Activated CD4-positive, alpha-beta T cell treated with anti-CD3 and anti-CD28 coated beads, Interleukin-2, amount 50 U/mL, for 24 hours (primary cell): Measurements from ENCODE around the gene USP14.
"Not testable (repeated sequence)": the region's sequence is repeated elsewhere in the genome, so short reads cannot be mapped to it uniquely, and the experiment has no call there.

Experiments
- DNase-seq, 2 donors: peaks; one replicate each; pipeline ENCODE4 v3.0.0-alpha.2; 2020; ENCODE audit warnings: low read depth in 1 of 2, low spot score in 1 of 2

The USP14 gene

GRCh38 chr18:158128-159036 is at the start of gene USP14:
USP14 (plus strand) TSS chr18:158557; CDS start chr18:158699, 142 bp downstream.
- peak; percentile 93 to 97 for DNase-seq

- not testable (repeated sequence) for DNase-seq
Measured at GRCh38 chr18:108665-109063, 49.7 kb upstream of the USP14 start.

DNA sequence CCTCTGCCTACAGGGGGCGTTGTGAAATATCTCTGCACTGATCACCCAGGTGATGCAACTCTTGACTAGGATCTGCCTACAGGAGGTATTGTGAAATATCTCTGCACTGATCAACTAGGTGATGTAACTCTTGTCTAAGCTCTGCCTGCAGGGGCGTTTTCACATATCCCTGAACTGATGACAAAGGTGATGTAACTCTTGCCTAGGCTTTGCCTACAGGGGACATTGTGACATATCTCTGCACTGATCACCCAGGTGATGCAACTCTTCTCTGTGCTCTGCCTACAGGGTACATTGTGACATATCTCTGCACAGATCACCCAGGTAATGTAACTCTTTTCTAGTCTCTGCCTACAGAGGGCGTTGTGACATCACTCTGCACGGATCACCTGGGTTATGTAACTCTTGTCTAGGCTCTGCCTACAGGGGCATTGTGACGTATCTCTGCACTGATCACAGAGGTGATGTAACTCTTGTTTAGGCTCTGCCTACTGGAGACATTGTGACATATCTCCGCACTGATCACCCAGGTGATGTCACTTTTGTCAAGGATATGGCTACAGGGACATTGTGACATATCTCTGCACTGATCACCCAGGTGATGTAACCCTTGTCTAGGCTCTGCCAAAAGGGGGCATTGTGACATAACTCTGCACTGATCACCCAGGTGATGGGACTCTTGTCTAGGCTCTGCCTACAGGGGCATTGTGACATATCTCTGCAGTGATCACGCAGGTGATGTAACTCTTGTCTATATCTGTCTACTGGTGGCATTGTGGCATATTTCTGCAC is 49.0 kb upstream of the USP14 start:
- DNase-seq, result not testable (repeated sequence)

DNA sequence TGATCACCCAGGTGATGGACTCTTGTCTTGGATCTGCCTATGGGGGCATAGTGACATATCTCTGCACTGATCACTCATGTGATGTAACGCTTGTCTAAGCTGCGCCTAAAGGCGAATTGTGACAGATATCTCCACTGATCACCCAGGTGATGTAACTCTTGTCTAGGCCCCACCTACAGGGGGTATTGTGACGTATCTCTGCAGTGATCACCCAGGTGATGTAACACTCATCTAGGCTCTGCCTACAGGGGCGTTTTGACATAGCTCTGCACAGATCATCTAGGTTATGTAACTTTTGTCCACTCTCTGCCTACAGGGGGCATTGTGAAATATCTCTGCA is 48.5 kb upstream of the USP14 start:
- not testable (repeated sequence) for DNase-seq

- DNase-seq, result peak in 1 of 2 donors; percentile 47
Measured at GRCh38 chr18:110351-111201, 47.8 kb upstream of the USP14 start.

DNA sequence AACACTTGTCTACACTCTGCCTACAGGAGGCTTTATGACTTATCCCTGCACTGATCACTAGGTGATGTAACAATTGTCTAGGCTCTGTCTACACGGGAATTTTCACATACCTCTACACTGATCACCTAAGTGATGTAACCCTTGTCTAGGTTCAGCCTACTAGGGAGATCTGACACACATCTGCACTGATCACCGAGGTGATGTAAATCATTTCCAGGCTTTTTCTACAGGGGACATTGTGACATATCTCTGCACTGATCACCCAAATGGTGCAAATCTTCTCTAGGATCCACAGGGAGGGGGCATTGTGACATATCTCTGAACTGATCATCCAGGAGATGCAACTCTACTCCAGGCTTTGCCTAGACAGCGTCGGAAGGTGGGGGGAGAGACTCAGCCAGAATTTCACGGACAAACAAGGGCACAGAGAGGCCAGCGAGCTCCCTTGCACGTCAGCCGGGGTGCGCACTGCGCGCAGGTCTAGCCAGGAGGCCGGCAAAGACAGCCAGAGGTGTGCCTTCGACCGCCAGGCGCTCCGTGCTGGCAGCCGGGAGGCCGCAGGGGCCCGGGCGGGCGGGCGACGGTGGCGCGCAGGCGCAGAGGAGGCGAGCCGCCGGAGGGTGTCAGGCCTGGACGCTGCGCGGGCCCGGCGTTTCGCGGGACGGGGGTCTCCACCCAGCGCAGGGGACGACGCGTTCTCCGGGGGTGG is 46.9 kb upstream of the USP14 start:
- peak; percentile 41 to 44 for DNase-seq

- not testable (repeated sequence) for DNase-seq
Measured at GRCh38 chr18:112015-112733, 46.2 kb upstream of the USP14 start.

- not testable (repeated sequence) for DNase-seq
Measured at GRCh38 chr18:120539-121260, 37.7 kb upstream of the USP14 start.

- no peak for DNase-seq
Measured at GRCh38 chr18:135045-135444, 23.3 kb upstream of the USP14 start.

DNA sequence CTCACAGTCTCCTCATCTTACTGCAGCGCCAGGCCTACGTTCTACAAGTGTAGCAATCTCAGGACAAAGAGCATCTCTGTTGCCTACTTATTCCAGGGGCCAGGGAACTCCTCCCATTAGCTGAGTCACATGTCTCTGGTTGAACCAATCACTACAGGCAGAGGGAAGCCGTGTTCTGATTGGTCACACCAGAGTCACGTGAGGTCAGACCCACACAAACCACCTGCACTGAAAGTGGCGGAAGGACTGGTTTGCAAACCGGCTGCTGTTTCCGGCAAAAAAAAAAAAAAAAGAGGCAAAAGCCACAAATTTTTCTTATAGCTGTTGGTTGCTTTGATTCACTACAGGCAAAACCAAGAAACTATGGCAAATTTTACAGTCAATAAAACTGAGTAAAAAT is 21.9 kb upstream of the USP14 start:
- DNase-seq, result no peak

- DNase-seq, result no peak
Measured at GRCh38 chr18:137327-137726, 21.0 kb upstream of the USP14 start.

GRCh38 chr18:140670-141266 is 17.6 kb upstream of the USP14 start:
- no peak for DNase-seq

DNA sequence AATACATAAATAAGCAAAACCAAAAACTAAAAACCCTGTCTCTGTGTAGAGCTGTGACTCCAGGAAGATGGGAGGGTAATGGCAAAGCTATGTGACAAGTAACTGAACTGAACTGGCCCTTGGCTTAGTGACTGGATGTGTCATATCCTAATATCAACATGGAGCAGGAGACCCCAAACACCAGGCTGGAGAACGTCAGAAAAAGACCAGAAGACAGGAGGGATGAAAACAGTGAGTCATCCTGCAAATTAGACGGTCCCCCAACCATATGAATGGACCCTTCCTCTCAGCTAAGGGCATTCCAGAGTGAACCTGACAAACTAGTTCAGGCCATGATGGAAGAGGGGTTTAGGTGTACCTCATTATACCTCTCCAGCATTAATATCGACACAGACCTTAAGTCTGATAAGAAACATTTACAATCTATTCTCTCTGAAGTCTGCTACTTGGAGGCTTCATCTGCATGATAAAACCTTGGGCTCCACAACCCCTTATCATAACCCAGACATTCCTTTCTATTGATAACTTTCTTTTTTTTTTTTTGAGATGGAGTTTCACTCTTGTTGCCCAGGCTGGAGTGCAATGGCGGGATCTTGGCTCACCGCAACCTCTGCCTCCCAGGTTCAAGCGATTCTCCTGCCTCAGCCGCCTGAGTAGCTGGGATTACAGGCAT is 15.6 kb upstream of the USP14 start:
- DNase-seq, result not testable (repeated sequence)

DNA sequence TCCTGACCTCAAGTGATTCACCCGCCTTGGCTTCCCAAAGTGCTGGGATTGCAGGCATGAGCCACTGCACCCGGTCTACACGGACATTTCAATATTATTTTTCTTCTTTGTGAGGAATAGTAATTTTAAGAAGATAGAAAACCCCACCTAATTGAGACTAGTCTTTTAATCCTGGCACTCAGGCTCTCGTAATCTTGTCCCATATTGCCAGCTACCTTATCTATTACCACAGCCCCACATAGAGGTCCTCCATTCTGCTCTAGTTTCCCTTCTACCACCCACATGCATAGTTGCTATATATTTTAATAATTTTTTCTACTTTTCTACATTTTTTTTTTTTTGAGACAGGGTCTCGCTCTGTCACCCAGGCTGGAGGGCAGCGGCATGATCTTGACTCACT is 9.5 kb upstream of the USP14 start:
- DNase-seq, result no peak

- DNase-seq, result no peak
Measured at GRCh38 chr18:154151-154550, 4.2 kb upstream of the USP14 start.

DNA sequence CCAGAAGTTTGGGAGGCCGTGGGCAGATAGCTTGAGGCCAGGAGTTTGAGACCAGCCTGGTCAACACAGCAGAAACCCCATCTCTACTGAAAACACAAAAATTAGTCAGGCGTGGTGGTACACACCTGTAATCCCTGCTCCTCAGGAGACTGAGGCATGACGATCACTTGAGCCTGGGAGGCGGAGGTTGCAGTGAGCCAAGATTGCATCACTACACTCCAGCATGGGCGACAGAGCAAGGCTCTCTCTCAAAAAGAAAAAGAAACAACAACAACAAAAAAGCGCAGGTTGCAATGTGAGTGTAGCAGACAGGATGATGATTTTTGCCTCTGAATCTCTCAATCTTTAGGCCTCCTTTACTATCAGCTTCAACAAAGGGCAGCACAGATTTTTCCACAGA is 2.7 kb upstream of the USP14 start:
- no peak for DNase-seq

- DNase-seq, result no peak
Measured at GRCh38 chr18:156514-157230, 1.7 kb upstream of the USP14 start.
